Esophagus squamous epithelium (tissue), 4 donors: Measurements from ENCODE around the gene ELMO1.

ENCODE experiments used
- CTCF ChIP-seq, 6 experiments: fragments of 450-650 bp in 4 of 6; fragments of 200-600 bp in 2 of 6; sonication (generic) in 2 of 6; IDR thresholded peaks; one replicate each; pipeline ENCODE4 v1.5.1; 2016 to 2019; ENCODE audit warnings: antibody characterized with exemption in 6 of 6, mild to moderate bottlenecking in 4 of 6, moderate library complexity in 4 of 6
- POLR2A ChIP-seq, 4 donors: fragments of 450-650 bp; IDR thresholded peaks; one replicate each; pipeline ENCODE4 v1.6.1; 2017; ENCODE audit warnings: antibody characterized with exemption in 4 of 4, mild to moderate bottlenecking in 4 of 4, moderate library complexity in 3 of 4

- TF ChIP-seq CTCF (IDR thresholded peaks at IDR 0.05), result no peak
- TF ChIP-seq POLR2A (IDR thresholded peaks at IDR 0.05), result no peak
Observed at GRCh38 chr7:36977878-36978277, 470.8 kb downstream of the ELMO1 start.
